Endothelial cell (in vitro differentiated cells): ENCODE measurements around the gene SPTB. TPM values are rescaled to one million over a fixed set of nuclear protein-coding genes. Genes with fewer than 3 reads are reported as not detected.

Experiments
- DNase-seq: peaks from one replicate; pipeline ENCODE4 v3.0.0; 2021; ENCODE audit warnings: low spot score
- H3K27ac Mint-ChIP-seq: one replicate; pipeline ENCODE4 v1.8.0; 2021; ENCODE audit warnings: mixed read lengths, inconsistent platforms; ENCODE audit not compliant: unreplicated experiment
- H3K27me3 Mint-ChIP-seq: one replicate; pipeline ENCODE4 v1.8.0; 2021; ENCODE audit warnings: mild to moderate bottlenecking, moderate library complexity, mixed read lengths, inconsistent platforms; ENCODE audit not compliant: unreplicated experiment
- H3K36me3 Mint-ChIP-seq: one replicate; pipeline ENCODE4 v1.8.0; 2021; ENCODE audit warnings: mild to moderate bottlenecking, low read depth, mixed read lengths, inconsistent platforms; ENCODE audit not compliant: unreplicated experiment
- H3K4me1 Mint-ChIP-seq: one replicate; pipeline ENCODE4 v1.8.0; 2021; ENCODE audit warnings: mild to moderate bottlenecking, mixed read lengths, inconsistent platforms; ENCODE audit not compliant: unreplicated experiment
- H3K4me3 Mint-ChIP-seq: one replicate; pipeline ENCODE4 v1.8.0; 2021; ENCODE audit warnings: mild to moderate bottlenecking, mixed read lengths, inconsistent platforms; ENCODE audit not compliant: unreplicated experiment
- H3K9me3 Mint-ChIP-seq: one replicate; pipeline ENCODE4 v1.8.0; 2021; ENCODE audit warnings: mixed read lengths, inconsistent platforms; ENCODE audit not compliant: unreplicated experiment
- total RNA-seq: library from RNA; stranded (reverse); fragmentation: NEBNext Ultra II Directional; extraction: Animal tissue kit (Norgen Biotek cat#: 25700); gene quantifications from one replicate; pipeline ENCODE4 v1.2.1, GENCODE V29; 2021; ENCODE audit not compliant: unreplicated experiment
- TF ChIP-seq, protein P1 (sequence below): fragments of 200-600 bp; sonication (generic); IDR thresholded peaks from one replicate; pipeline ENCODE4 v1.5.0; 2021; ENCODE audit warnings: antibody characterized with exemption; ENCODE audit not compliant: unreplicated experiment

Gene SPTB
- total RNA-seq, 1 donor from 2014 or later, result 0.08 TPM

GRCh38 chr14:64910847-64911495, 31.3 kb upstream of the SPTB start:
- TF ChIP-seq, protein P1, sequence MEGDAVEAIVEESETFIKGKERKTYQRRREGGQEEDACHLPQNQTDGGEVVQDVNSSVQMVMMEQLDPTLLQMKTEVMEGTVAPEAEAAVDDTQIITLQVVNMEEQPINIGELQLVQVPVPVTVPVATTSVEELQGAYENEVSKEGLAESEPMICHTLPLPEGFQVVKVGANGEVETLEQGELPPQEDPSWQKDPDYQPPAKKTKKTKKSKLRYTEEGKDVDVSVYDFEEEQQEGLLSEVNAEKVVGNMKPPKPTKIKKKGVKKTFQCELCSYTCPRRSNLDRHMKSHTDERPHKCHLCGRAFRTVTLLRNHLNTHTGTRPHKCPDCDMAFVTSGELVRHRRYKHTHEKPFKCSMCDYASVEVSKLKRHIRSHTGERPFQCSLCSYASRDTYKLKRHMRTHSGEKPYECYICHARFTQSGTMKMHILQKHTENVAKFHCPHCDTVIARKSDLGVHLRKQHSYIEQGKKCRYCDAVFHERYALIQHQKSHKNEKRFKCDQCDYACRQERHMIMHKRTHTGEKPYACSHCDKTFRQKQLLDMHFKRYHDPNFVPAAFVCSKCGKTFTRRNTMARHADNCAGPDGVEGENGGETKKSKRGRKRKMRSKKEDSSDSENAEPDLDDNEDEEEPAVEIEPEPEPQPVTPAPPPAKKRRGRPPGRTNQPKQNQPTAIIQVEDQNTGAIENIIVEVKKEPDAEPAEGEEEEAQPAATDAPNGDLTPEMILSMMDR, result peak; percentile 74
- no peak overlapping the region for H3K4me3 Mint-ChIP-seq
- H3K36me3 Mint-ChIP-seq, result no peaks in the 10 kb centered on the region
- no peak overlapping the region for H3K27ac Mint-ChIP-seq
- H3K27me3 Mint-ChIP-seq, result peaks cover 6% of the 10 kb centered on the region
- peak; percentile 23 for DNase-seq
- no peaks in the 10 kb centered on the region for H3K9me3 Mint-ChIP-seq
- H3K4me1 Mint-ChIP-seq, result peaks cover 15% of the 10 kb centered on the region

- Mint-ChIP-seq H3K4me3 (no peak overlapping the region), H3K27me3 (no peaks in the 10 kb centered on the region), H3K4me1 (peaks cover 11% of the 10 kb centered on the region), H3K27ac (no peak overlapping the region), H3K36me3 (no peaks in the 10 kb centered on the region), H3K9me3 (no peaks in the 10 kb centered on the region)
- no peak for DNase-seq
- TF ChIP-seq, protein P1, result no peak
Measured at GRCh38 chr14:64906022-64906421, 26.3 kb upstream of the SPTB start.

GRCh38 chr14:64899958-64900357, 20.3 kb upstream of the SPTB start:
- no peaks in the 10 kb centered on the region for H3K9me3 Mint-ChIP-seq
- no peaks in the 10 kb centered on the region for H3K27me3 Mint-ChIP-seq
- no peak for DNase-seq
- H3K4me3 Mint-ChIP-seq, result no peak overlapping the region
- H3K36me3 Mint-ChIP-seq, result no peaks in the 10 kb centered on the region
- TF ChIP-seq, protein P1, result no peak
- H3K27ac Mint-ChIP-seq, result no peak overlapping the region
- no peaks in the 10 kb centered on the region for H3K4me1 Mint-ChIP-seq

- H3K27me3 Mint-ChIP-seq, result no peaks in the 10 kb centered on the region
- TF ChIP-seq, protein P1, result peak; percentile 50
- no peak overlapping the region for H3K4me3 Mint-ChIP-seq
- H3K4me1 Mint-ChIP-seq, result no peaks in the 10 kb centered on the region
- H3K9me3 Mint-ChIP-seq, result no peaks in the 10 kb centered on the region
- H3K36me3 Mint-ChIP-seq, result no peaks in the 10 kb centered on the region
- DNase-seq, result peak; percentile 17
- H3K27ac Mint-ChIP-seq, result no peak overlapping the region
Measured at GRCh38 chr14:64891839-64892375, 12.2 kb upstream of the SPTB start.

GRCh38 chr14:64891173-64891838, 11.6 kb upstream of the SPTB start:
- Mint-ChIP-seq H3K27me3 (no peaks in the 10 kb centered on the region), H3K4me1 (no peaks in the 10 kb centered on the region), H3K36me3 (no peaks in the 10 kb centered on the region), H3K4me3 (no peak overlapping the region), H3K9me3 (no peaks in the 10 kb centered on the region), H3K27ac (no peak overlapping the region)
- TF ChIP-seq, protein P1, result no peak
- no peak for DNase-seq
